Fibroblast of the aortic adventitia (primary cell): ENCODE data around the gene SIK2. TPM values are rescaled to one million over a fixed set of nuclear protein-coding genes. Genes with fewer than 3 reads are reported as not detected.

Source experiments
- DNase-seq: peaks from one replicate; pipeline ENCODE4 v3.0.0-alpha.2; 2010; ENCODE audit warnings: low read depth
- H3K4me3 ChIP-seq: 2 replicates; pipeline ENCODE4 v1.5.1; 2011; ENCODE audit warnings: low read depth, mild to moderate bottlenecking, control low read depth, low read length, moderate library complexity
- total RNA-seq: library from RNA; depleted of rRNA; stranded (reverse); fragments of >200 nt; gene quantifications from 2 replicates; pipeline ENCODE4 v1.2.3, GENCODE V29; 2012; ENCODE audit warnings: low replicate concordance
- TF ChIP-seq, protein P1 (sequence below): IDR thresholded peaks from 2 replicates; pipeline ENCODE4 v1.5.1; 2011; ENCODE audit warnings: mild to moderate bottlenecking, low read length, control low read depth, inconsistent platforms; ENCODE audit not compliant: insufficient read depth

SIK2 gene
- total RNA-seq, 1 donor, result 16.6 TPM

DNA sequence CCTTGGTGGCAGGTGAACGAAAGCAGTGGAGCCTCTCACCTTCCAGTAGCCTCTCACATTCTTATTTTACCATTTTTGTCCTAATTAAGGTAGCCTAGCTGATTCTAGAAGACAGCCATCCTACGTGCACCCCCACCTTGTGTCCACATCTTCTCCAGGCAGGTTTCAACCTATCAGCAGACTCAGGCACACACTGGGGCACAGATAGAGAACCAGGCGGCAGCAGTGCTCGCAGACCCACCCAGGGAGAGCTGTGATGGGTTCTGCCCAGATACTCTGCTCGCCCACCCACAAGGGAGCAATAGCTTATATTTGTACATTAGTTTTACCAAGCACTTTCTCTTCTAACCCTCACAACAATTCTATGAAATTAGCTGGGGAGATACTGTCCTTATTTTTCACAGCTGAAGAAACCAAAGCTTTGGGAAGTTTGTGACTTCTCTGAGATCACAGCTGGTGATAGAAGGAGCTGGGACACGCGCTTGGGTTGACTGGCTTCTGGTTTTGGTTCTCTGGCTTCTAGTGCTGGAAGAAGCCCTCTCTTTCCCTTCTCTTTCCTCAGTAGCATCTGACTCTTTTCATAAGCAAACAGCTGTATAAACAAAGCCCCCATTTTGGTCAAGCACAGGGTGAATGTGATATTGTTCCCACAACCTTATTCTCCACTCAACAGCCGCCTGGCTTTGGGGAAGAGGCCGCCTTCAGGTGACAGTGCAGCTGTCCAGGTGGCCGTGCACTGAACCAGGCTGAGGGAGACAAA lies 127.0 kb downstream of the SIK2 start:
- TF ChIP-seq, protein P1, sequence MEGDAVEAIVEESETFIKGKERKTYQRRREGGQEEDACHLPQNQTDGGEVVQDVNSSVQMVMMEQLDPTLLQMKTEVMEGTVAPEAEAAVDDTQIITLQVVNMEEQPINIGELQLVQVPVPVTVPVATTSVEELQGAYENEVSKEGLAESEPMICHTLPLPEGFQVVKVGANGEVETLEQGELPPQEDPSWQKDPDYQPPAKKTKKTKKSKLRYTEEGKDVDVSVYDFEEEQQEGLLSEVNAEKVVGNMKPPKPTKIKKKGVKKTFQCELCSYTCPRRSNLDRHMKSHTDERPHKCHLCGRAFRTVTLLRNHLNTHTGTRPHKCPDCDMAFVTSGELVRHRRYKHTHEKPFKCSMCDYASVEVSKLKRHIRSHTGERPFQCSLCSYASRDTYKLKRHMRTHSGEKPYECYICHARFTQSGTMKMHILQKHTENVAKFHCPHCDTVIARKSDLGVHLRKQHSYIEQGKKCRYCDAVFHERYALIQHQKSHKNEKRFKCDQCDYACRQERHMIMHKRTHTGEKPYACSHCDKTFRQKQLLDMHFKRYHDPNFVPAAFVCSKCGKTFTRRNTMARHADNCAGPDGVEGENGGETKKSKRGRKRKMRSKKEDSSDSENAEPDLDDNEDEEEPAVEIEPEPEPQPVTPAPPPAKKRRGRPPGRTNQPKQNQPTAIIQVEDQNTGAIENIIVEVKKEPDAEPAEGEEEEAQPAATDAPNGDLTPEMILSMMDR, result no peak

DNA sequence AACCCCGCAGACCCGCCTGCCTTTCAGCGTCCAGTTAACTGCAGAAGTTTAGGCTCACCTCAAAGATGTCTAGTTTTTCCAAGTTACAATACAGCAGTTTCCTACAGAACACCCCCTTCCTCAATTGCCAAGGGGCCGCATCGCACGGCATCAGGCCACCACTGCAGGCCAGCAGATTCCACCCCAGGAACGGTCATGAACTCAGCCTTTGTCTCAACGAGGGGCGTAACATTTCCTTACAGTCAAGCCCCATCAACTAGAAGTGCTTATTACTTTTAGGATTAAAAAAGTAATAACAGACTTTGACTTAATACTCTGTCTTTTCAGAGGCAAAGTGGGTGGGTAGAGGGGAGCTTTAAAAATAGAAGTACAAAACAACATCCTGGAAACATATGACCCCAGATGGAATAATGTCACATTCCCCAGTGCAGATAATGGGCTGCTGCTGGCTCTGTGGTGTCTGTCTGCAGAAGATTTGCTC lies 127.6 kb downstream of the SIK2 start:
- no peak overlapping the region for H3K4me3 ChIP-seq
- TF ChIP-seq, protein P1, result no peak

More for the DNA sequence above, 127.0 kb downstream of the SIK2 start:
- no peak overlapping the region for H3K4me3 ChIP-seq
- no peak for DNase-seq

DNA sequence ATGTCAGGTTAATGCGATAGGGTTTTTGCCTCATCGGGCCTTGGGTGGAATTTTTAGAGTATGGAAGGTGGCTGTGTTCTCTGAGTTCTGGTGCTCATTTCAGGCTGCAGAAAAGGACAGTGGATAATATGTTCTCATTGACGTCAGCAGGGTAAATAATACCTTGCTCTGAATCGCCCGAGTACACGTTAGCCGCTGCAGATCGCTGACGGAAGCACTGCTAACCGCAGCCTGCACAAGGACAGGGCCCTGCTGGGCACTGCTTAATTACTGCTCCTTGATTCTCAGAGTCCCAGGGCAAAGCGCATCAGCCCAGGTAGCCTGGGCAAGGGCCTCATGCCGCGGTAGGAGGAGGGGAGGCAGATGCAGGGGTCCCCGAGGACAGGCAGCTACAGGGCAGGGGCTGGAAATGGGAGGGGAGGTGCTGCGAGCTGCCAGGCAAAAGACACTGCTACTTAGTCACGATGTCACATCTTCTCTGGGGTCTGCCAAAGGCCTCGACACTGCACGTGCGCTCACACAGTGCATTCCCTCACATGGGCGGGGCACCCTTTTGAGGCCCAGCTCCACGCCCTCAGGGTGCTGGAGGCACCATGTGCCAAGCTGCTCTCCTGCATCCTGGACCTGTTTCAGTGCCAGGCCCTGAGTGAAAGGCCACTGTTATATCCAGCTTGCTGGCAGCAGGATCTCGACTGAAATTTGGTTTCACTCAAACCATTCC lies 128.8 kb downstream of the SIK2 start:
- H3K4me3 ChIP-seq, result no peak overlapping the region
- TF ChIP-seq, protein P1, result no peak
- DNase-seq, result peak; percentile 11

More for the DNA sequence above, 127.6 kb downstream of the SIK2 start:
- DNase-seq, result peak; percentile 22

DNA sequence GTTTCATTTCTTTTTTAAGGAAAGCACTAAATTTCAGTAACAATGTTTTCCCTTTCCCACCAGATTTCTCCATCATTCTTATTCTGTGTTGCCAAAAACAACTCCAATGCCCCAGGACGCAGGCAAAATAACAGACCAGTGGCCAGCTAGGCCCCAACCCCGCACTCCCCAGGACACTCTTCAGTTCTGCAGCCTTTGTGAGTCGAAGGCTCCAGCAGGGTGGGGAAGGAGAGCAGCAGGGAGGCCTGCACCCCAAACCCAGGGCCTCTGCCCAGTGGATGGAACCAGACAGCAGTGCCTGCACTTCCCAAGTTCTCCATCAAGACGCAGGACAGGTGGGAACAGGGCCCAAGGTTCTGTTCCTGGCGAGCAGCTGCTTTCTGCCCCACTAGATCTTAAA lies 129.6 kb downstream of the SIK2 start:
- TF ChIP-seq, protein P1, result no peak
- DNase-seq, result peak; percentile 2

DNA sequence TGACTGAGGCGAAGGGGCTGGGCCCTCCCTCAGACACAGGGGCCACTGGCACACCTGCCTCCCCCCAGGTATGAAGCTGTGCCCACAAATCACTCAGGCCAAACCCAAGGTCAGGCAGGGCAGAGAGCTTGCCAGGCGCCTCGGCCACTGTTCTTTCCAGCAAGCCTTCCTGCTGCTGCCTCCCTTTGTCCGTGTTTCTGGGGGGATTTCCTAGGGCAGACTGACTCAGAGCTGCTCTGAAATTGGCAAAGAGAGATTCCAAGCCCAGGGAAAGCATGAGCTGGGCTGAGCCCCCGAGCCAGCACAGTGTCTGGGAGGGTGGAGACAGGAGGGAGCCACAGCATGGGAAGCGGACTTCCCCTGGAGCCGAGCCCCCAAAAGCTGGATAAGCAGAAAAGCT lies 130.8 kb downstream of the SIK2 start:
- no peak overlapping the region for H3K4me3 ChIP-seq
- TF ChIP-seq, protein P1, result no peak
- peak; percentile 92 for DNase-seq

More for the DNA sequence above, 129.6 kb downstream of the SIK2 start:
- H3K4me3 ChIP-seq, result no peak overlapping the region

DNA sequence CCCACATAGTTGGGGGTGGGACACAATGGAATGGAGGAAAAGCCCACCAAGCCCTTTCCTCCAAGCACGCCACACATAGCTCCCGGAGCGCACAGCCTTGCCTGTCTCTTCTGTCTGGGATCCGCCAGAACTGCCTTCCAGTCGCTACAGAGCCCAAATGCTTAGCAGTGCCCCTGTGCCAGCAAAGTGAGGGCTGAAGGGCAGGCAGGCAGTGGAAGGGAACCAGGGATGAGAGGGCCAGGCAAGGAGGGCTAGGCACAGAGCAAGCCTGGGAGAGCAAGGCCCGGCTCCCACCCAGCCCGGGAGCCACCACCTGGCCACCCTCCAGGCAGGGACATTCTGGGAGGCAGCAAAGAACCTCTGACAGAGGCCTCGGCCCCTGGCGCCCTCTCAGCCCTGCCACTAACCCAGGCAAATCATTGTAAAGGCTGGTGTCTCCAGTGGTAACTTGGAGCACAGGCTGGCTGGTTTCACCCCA lies 131.4 kb downstream of the SIK2 start:
- no peak for DNase-seq
- no peak overlapping the region for H3K4me3 ChIP-seq
- TF ChIP-seq, protein P1, result no peak
